ENCODE measurements around the gene EXO5. TPM values are rescaled to one million over a fixed set of nuclear protein-coding genes. Genes with fewer than 3 reads are reported as not detected.

EXO5 gene
- total and polyA plus RNA-seq, 2 of the 13 experiments (the other 11 are each of a cell fraction or from before 2014, with no cell fraction given) = 9.9 to 20.5 TPM

DNA sequence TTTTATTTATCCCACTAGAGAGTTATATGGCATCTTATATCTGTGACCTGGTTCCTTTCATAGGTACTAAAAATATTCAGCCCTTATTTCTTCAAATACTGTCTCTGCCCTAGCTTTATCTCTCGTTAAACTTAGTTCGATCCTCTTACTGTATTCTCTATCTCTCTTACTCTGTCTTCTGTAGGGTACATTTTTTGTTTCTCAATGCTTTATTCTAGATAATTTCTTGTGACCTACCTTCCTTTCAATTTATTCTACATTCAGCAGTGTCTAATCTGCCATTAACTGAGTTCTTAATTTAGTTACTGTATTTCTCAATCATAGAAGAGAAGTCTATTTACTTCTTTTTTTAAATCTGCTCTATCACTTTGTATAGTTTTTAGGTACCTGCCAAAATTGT lies 33.3 kb upstream of the EXO5 start (continued):
- TF ChIP-seq, protein P1, sequence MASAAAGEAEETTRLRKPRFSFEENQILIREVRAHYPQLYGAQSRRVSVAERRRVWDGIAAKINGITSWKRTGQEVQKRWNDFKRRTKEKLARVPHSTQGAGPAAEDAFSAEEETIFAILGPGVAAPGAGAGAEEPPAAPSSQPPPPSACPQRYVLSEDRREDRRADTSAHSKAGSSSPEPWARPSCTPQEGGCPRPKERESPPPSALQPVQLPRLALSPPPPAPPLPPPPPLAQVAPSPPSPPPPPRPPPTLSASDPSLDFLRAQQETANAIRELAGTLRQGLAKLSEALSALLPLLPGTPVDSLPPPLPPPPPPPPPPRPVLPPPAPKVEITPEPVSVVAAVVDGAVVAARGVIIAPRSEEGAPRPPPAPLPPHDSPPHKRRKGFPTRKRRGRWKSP (CRISPR knock-in tag; IDR thresholded peaks at IDR 0.05) = no peak
- TF ChIP-seq, protein P2, sequence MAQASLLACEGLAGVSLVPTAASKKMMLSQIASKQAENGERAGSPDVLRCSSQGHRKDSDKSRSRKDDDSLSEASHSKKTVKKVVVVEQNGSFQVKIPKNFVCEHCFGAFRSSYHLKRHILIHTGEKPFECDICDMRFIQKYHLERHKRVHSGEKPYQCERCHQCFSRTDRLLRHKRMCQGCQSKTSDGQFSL (CRISPR knock-in tag; IDR thresholded peaks at IDR 0.05) = no peak
- TF ChIP-seq GLI4 (CRISPR knock-in tag; IDR thresholded peaks at IDR 0.05; ENCODE audit: borderline replicate concordance) = no peak
- no peak for TF ChIP-seq ZBTB21 (CRISPR knock-in tag; IDR thresholded peaks at IDR 0.05)
- TF ChIP-seq ZNF564 (CRISPR knock-in tag; IDR thresholded peaks at IDR 0.05) = no peak
- no peak for TF ChIP-seq CBX5 (CRISPR knock-in tag; IDR thresholded peaks at IDR 0.05; ENCODE audit: borderline replicate concordance)
- TF ChIP-seq, protein P3, sequence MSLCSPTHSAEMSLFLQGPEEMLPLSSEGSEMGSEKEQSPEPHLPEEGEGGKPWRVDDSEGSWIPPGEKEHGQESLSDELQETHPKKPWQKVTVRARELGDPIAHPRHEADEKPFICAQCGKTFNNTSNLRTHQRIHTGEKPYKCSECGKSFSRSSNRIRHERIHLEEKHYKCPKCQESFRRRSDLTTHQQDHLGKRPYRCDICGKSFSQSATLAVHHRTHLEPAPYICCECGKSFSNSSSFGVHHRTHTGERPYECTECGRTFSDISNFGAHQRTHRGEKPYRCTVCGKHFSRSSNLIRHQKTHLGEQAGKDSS (CRISPR knock-in tag; IDR thresholded peaks at IDR 0.05; ENCODE audit: borderline replicate concordance, low read depth) = no peak
- TF ChIP-seq MLLT10 (CRISPR knock-in tag; IDR thresholded peaks at IDR 0.05) = no peak
- TF ChIP-seq ZNF878 (CRISPR knock-in tag; IDR thresholded peaks at IDR 0.05) = no peak
- TF ChIP-seq ATF1 (CRISPR knock-in tag; IDR thresholded peaks at IDR 0.05) = no peak

DNA sequence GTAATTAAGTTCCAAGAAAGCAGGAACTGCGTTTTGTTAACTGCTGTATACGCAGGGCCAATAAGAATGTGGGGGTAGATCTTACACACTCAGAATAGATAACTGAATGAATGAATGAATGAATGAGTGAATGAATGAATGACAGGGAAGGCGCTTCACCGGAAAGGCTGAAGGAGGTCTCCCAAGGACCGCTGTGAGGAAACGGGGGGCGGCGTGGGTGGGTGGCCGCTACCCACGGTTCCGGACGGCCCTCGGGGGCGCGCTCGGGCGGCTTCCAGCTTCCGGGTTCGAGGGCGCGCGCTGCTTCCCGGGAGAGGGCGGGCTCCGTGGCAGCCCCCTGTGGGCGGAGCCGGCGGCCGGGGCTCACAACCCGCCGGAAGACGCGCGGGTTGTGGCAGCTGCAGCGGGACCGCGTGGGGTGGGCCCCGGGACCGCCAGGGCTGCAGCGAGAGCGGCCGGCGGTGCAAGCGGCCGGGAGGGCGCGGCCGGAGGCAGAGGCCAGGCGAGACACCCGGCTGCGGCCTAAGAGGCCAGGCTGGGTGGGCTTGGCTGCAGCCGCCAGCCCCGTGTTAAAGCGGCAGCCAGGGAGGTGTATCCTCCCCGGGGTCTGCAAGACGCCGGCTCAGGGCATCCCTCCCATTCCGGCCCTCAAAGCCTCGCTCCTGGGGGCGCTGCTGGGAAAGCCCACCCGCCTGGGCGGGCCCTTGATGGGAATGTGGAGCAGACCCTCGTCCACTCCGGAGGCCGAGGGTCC lies 31.5 kb upstream of the EXO5 start, which contains the start of gene ZFP69:
Gene ZFP69, plus strand, starts transcription at position 367 of the 754 bp plus-strand sequence. CDS start 2,072 bp downstream, outside the sequence.
- Histone ChIP-seq H3K27me3 (ENCODE audit: control insufficient read depth in 1 of 2, insufficient read depth in 2 of 2, low read length in 2 of 2) (peaks cover 0 to 3% of the 10 kb centered on the region in 2 experiments; a peak in 1 of 5 replicates), H3K79me2 (ENCODE audit: insufficient read depth, low read length) (peaks cover 5% of the 10 kb centered on the region), H3K36me3 (replicated peaks in 1 of 2; ENCODE audit: control insufficient read depth in 1 of 2, insufficient read depth in 2 of 2, low read length in 2 of 2) (peaks cover 2 to 7% of the 10 kb centered on the region in 2 experiments; a peak in 1 of 5 replicates), H3K4me2 (ENCODE audit: low read depth, low read length) (peak within 1 kb of the TSS; percentile 97), H4K20me1 (ENCODE audit: insufficient read depth, low read length) (no peaks in the 10 kb centered on the region), H2AFZ (ENCODE audit: low read length) (peak within 1 kb of the TSS; percentile 72), H3K27ac (ENCODE audit: extremely low read length, insufficient read depth, low read length) (peak within 1 kb of the TSS; percentile 55), H3K4me1 (ENCODE audit: insufficient read depth, low read length) (peaks cover 15% of the 10 kb centered on the region), H3K9ac (ENCODE audit: insufficient read depth, low read depth, low read length) (peak within 1 kb of the TSS; percentile 78), H3K9me3 (ENCODE audit: low read length) (peaks cover 30% of the 10 kb centered on the region), H3K4me3 (replicated peaks in 1 of 3; ENCODE audit: insufficient read depth in 1 of 3, low read depth in 2 of 3, low read length in 3 of 3) (peak within 1 kb of the TSS; percentile 84 to 95 (median 85))
- BruUV-seq (replicated peaks) = no TSS peak
- in situ Hi-C loops (cut with HindIII; ENCODE audit: extremely low pct_ligation_motif_present, low pct_unique_long_range_greater_than_20kb) = no loop called here
- FAIRE-seq (no peak), DNase-seq (ENCODE audit: low spot score) (peak; percentile 35), ATAC-seq (peak; percentile 93)
- intact Hi-C loops (cut with micrococcal nuclease; ENCODE audit: unreplicated experiment) = no loop called here
- under 1% methylated on average over 32 of the region's 65 CpGs for WGBS (ENCODE audit: low lambda C conversion rate)
- CTCF ChIA-PET (ENCODE audit: low intra/inter-chr PET ratio, low total read pairs) = no interaction called here
- POLR2A ChIA-PET = interaction anchor here (0.5 to 1.5 kb wide), 3 partner anchors 27 to 226 kb away, joined by 3 to 6 read pairs (median 5); partner anchors contain the start of gene ZFP69B
- TF ChIP-seq POLR2AphosphoS2 (IDR thresholded peaks at IDR 0.05; ENCODE audit: low read depth, low read length) (no peak), THYN1 (CRISPR knock-in tag; IDR thresholded peaks at IDR 0.05; ENCODE audit: borderline replicate concordance, low read depth) (no peak), PHF20 (CRISPR knock-in tag; IDR thresholded peaks at IDR 0.05) (peak; percentile 87), ZNF138 (CRISPR knock-in tag; IDR thresholded peaks at IDR 0.05; ENCODE audit: low read depth) (no peak), ZNF558 (CRISPR knock-in tag; IDR thresholded peaks at IDR 0.05; ENCODE audit: borderline replicate concordance) (no peak; the same call in 1 of the 2 replicates), MEF2D (CRISPR knock-in tag; IDR thresholded peaks at IDR 0.05) (no peak), ELF4 (CRISPR knock-in tag; IDR thresholded peaks at IDR 0.05; ENCODE audit: borderline replicate concordance) (no peak), HES4 (CRISPR knock-in tag; IDR thresholded peaks at IDR 0.05; ENCODE audit: borderline replicate concordance) (peak; percentile 66; the same call in 1 of the 2 replicates), MTA1 (CRISPR knock-in tag; IDR thresholded peaks at IDR 0.05; ENCODE audit: borderline replicate concordance) (peak; percentile 30; the same call in 1 of the 2 replicates), FOSL1 (CRISPR knock-in tag; IDR thresholded peaks at IDR 0.05; ENCODE audit: borderline replicate concordance) (no peak), ZFAT (CRISPR knock-in tag; conservative IDR thresholded peaks at IDR 0.05) (no peak; the same call in 1 of the 2 replicates)
